ENCODE measurements around the gene MED13L. TPM values are rescaled to one million over a fixed set of nuclear protein-coding genes. Genes with fewer than 3 reads are reported as not detected.

The MED13L gene
- total RNA-seq, 2 experiments from 2014 or later, result 39.5 to 41.8 TPM

GRCh38 chr12:116066381-116067230 is 210.9 kb downstream of the MED13L start:
- peak; percentile 85 for ATAC-seq
- H3K4me1 Mint-ChIP-seq (ENCODE audit: low read depth), result peaks cover 29% of the 10 kb centered on the region
- POLR2A ChIA-PET, result no interaction called here

DNA sequence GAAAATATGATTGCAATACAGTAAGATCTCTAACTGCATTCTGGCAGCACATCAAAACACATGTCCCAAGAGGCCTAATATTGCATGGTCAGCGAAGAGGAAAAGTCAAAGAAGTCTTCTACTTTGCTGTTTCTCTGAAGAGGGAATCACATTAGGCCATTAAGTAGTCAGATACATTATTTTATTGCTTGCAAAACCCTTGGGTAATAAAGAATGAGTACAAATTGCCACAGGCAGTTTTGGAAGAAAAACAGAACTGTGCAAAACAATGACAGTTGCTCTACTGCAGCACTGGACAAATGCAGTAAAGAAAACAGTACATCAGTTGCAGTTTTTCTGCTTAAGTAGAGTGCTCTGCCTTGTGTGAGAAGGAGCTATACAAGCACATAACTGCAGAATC is 211.9 kb downstream of the MED13L start:
- Mint-ChIP-seq H3K36me3 (ENCODE audit: low read depth) (no peaks in the 10 kb centered on the region), H3K4me3 (no peak overlapping the region), H3K4me1 (ENCODE audit: low read depth) (peaks cover 35% of the 10 kb centered on the region), H3K27me3 (no peaks in the 10 kb centered on the region), H3K27ac (no peak overlapping the region), H3K9me3 (no peaks in the 10 kb centered on the region)
- no peak for DNase-seq
- ChIA-PET CTCF (interaction anchor here (0.9 to 1.2 kb wide), 2 partner anchors 37 to 170 kb away, joined by 3 read pairs; no protein-coding TSS in a partner anchor), POLR2A (no interaction called here)
- intact Hi-C loops (cut with micrococcal nuclease), result loop anchor here (10.0 kb wide), 1 partner anchor 69 kb away; no protein-coding TSS in a partner anchor
- no peak for ATAC-seq
- TF ChIP-seq, protein P1, sequence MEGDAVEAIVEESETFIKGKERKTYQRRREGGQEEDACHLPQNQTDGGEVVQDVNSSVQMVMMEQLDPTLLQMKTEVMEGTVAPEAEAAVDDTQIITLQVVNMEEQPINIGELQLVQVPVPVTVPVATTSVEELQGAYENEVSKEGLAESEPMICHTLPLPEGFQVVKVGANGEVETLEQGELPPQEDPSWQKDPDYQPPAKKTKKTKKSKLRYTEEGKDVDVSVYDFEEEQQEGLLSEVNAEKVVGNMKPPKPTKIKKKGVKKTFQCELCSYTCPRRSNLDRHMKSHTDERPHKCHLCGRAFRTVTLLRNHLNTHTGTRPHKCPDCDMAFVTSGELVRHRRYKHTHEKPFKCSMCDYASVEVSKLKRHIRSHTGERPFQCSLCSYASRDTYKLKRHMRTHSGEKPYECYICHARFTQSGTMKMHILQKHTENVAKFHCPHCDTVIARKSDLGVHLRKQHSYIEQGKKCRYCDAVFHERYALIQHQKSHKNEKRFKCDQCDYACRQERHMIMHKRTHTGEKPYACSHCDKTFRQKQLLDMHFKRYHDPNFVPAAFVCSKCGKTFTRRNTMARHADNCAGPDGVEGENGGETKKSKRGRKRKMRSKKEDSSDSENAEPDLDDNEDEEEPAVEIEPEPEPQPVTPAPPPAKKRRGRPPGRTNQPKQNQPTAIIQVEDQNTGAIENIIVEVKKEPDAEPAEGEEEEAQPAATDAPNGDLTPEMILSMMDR (IDR thresholded peaks at IDR 0.05), result no peak

More at GRCh38 chr12:116066381-116067230, 210.9 kb downstream of the MED13L start:
- Mint-ChIP-seq H3K27ac (peak overlapping the region; percentile 25), H3K36me3 (ENCODE audit: low read depth) (no peaks in the 10 kb centered on the region), H3K9me3 (no peaks in the 10 kb centered on the region), H3K4me3 (no peak overlapping the region), H3K27me3 (no peaks in the 10 kb centered on the region)
- peak; percentile 75 for DNase-seq
- CTCF ChIA-PET, result interaction anchor here (0.6 to 2.3 kb wide), 9 partner anchors 11 to 182 kb away, joined by 3 to 12 read pairs (median 5); no protein-coding TSS in a partner anchor
- intact Hi-C loops (cut with micrococcal nuclease), result loop anchor here (10.0 kb wide), 1 partner anchor 68 kb away; no protein-coding TSS in a partner anchor
- TF ChIP-seq, protein P1 (IDR thresholded peaks at IDR 0.05), result peak; percentile 82

DNA sequence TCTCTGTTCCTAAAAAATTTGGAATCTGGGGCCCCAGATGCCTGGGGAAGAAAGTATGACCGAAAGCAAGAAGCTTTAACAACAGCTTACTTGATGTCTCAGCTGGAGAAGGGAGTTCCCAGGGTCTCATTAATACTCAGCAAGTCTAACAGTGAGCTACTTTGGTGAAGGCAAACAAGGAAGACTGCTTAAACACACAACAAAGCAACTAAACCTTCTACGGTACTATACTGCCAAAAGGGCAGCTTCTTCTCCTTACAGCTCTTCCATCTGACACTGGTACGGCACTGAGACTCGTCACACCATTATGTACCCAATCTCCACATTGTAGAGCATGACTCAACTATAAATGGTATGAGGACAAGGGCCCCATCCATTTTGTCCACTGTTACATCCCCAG is 213.0 kb downstream of the MED13L start:
- H3K9me3 Mint-ChIP-seq, result no peaks in the 10 kb centered on the region
- ATAC-seq (no peak), DNase-seq (no peak)
- CTCF ChIA-PET, result interaction anchor here (0.7 to 1.1 kb wide), 3 partner anchors 10 to 131 kb away, joined by 3 read pairs; no protein-coding TSS in a partner anchor
- POLR2A ChIA-PET, result no interaction called here
- no peaks in the 10 kb centered on the region for H3K27me3 Mint-ChIP-seq
- H3K36me3 Mint-ChIP-seq (ENCODE audit: low read depth), result no peaks in the 10 kb centered on the region
- H3K4me1 Mint-ChIP-seq (ENCODE audit: low read depth), result peaks cover 41% of the 10 kb centered on the region
- intact Hi-C loops (cut with micrococcal nuclease), result loop anchor here (10.0 kb wide), 1 partner anchor 70 kb away; no protein-coding TSS in a partner anchor
- H3K27ac Mint-ChIP-seq, result no peak overlapping the region
- TF ChIP-seq, protein P1 (IDR thresholded peaks at IDR 0.05), result no peak
- no peak overlapping the region for H3K4me3 Mint-ChIP-seq

DNA sequence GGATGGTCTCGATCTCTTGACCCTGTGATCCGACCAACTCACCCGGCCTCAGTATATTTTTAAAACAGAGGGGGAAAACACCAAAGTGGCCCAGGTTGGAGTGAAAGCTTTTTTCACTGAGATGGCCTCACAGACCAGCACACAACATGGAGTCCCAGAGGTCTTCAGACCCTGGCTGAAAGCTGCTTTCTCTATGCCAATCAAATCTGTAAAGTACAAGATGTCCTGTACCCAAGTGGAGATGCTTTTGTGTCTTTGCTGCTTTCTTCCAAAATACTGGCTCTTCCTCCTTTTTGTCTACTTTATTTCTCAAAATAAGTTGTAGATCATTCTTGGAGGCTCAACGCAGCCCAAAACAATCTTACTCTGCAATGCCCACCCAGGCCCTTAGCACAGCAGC is 214.8 kb downstream of the MED13L start:
- ChIA-PET POLR2A (no interaction called here), CTCF (interaction anchor here (0.7 to 2.3 kb wide), 4 partner anchors 9 to 173 kb away, joined by 4 to 6 read pairs (median 5); no protein-coding TSS in a partner anchor)
- no peak overlapping the region for H3K4me3 Mint-ChIP-seq
- peaks cover 46% of the 10 kb centered on the region for H3K4me1 Mint-ChIP-seq (ENCODE audit: low read depth)
- H3K9me3 Mint-ChIP-seq, result no peaks in the 10 kb centered on the region
- DNase-seq (no peak), ATAC-seq (no peak)
- H3K27me3 Mint-ChIP-seq, result no peaks in the 10 kb centered on the region
- intact Hi-C loops (cut with micrococcal nuclease), result loop anchor here (10.0 kb wide), 1 partner anchor 72 kb away; no protein-coding TSS in a partner anchor
- TF ChIP-seq, protein P1 (IDR thresholded peaks at IDR 0.05), result no peak
- no peaks in the 10 kb centered on the region for H3K36me3 Mint-ChIP-seq (ENCODE audit: low read depth)
- H3K27ac Mint-ChIP-seq, result no peak overlapping the region

Data from activated CD8-positive, alpha-beta T cell treated with anti-CD3 and anti-CD28 coated beads for 36 hours (primary cell).